Activated CD4-positive, CD25-positive, alpha-beta regulatory T cell treated with anti-CD3 and anti-CD28 coated beads, Interleukin-2, amount 50 U/mL, for 24 hours (primary cell): Measurements from ENCODE around the gene ADARB2.
"Not testable (repeated sequence)": the region's sequence is repeated elsewhere in the genome, so short reads cannot be mapped to it uniquely, and the experiment has no call there.

Experiments used
- ATAC-seq, 2 donors: fragments of 150-1000 bp; cut with Tn5 transposase; one replicate each; pipeline ENCODE4 v1.10.0; 2021; ENCODE audit warnings: mild to moderate bottlenecking in 1 of 2, moderate library complexity in 1 of 2

The ADARB2 gene

DNA sequence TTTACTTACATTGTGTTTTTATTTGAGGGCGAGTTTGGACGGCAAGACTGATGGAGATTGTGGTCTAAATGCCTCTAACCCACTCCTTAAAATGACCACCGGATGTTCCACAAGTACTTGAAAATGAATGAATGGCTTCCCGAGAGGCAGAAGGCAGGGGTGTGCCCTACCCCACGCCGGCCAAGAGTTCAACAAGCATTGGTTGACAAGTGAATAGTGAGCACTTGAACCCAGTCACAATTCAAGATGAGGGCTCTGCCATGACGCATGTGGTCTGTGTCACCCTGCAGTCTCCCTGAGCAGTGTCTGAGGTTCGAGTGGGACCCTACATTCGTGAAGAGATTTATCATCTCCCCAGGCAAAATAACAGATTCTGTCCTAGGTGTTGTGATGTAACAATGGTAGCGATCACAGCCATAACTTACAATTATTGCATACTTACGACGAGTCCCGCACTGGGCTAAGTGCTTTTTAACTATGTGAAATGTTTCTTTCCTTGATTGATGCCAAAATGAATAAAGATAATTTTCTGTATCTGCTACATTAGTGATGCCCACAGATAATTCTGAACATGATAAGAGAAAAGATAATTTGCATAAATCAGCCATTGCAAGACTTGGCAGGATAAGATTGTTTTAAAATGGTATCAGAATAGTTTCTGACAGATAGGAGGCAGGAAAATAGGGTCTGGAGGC lies 375.8 kb downstream of the ADARB2 start:
- no peak for ATAC-seq

DNA sequence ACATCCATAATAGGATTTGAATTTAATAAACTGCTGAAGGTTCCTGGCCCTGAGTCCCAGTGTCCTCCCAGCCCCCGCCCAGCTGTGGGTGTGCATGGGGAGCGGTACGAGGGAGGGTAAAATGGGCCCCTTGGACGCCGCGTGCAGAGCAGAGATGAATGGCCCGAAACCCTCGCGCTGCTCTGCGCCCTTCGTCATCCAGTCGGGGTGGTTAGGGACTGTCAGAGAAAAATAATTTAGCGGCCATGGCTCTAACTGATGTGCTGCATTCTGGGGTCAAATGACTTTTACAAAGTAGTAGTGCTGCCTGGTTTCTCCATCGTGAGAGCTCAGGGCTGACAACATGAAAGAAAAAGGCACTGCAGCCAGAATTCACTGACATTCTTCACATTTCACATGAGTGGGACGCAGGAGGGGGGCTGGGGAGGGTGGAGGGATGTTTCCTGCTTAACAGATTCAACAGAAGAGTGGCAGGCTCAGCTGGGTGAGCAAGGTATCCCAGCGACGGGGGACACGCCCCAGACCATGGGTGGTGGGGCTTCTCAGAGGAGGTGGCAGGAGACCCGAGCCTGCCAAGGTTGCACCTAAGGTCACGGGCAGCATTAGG lies 376.7 kb downstream of the ADARB2 start:
- no peak for ATAC-seq

DNA sequence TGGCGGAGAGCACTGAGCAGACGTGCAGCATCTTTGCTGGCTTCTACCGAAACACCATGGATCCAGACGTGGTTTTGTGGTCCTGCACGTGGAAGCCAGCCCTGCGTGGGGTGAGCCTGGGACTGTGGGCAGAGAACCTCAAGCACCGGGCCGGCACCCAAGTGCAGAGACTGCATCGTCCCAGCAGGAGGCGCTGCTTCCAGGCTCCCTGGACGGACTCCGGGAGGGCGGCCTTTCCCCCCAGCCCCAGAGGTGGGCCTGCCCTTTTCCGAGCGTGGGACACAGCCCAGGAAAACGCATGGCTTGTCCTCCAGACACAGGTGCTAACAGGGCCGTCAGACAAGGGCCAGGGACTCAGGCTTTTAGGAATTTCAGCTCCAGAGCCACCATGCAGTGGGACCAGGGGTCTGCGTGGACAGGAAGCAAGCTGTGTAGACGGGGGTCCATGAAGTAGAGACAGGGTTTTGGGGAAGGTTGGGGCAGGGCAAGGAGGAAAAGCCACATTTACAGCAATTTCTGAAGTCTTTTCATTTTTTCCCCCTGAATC lies 377.2 kb downstream of the ADARB2 start:
- ATAC-seq, result no peak

DNA sequence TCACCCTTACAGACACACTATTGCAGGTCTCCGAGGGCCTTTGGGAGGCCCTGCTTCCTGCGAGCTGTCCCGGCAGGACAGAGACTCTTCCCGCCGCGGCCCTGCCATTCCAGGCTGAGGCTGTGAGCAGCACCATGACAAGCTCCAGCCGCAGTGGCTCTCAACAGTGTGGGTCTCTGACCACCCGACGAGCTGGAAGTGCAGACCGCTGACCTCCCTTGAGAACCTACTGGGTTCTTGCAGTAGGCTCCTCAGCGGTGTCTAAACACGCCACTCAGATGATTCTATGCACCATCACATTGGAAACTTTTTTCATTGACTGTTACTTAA lies 377.7 kb downstream of the ADARB2 start:
- no peak for ATAC-seq

DNA sequence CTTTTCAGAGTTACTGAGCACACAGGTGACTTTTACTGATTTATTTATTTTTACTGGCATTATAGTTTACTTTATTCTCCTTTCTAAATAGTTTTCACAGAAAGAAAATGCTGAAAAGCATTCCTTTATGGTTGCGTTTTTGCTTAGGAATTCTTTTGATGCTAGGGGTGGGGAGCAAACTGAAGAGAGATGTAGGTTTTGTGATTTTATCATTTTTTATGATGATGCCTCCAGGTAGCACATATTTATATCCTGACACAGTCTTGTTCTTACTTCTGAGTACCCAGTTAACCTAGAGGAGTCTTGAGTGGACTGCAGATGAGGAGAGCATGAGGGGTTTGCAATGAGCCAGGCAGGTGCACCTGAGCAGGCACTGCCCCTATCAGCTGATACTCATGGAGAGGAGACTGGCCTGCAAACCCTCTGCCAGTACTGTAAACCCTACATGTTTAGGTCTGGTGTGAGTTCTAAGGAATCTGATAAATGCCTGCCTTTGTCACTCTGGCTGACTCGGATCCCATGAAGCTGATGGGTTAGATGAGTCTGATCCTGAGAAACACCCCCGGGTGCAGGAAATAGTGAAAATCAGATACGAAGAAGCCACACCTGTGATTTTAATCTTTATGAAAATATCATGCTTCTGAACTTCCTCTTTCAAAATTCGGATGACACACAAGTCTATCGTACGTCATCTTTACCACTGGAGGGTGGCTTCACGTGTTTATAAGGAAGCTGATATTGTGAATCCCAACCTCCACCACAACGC lies 378.3 kb downstream of the ADARB2 start:
- peak; percentile 51 to 69 for ATAC-seq

DNA sequence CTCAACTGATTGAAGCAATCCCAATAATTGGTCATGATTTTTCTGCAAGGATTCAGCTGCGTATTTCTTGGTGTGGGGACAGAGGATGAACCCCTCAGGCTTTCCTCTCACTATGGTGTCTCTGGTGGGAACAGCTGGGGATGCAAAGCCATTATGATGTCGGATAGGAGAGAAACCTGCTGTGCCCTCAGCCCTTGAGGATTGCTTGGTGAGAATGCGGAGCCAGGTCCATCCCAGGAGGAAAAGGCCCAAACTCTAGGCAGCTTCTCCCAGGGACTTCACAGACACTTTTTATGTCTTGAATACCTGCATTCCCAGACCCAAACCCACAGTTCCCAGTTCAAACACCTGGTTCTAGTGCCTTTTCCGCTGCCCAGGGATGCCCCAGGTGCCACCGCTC lies 379.2 kb downstream of the ADARB2 start:
- no peak for ATAC-seq

DNA sequence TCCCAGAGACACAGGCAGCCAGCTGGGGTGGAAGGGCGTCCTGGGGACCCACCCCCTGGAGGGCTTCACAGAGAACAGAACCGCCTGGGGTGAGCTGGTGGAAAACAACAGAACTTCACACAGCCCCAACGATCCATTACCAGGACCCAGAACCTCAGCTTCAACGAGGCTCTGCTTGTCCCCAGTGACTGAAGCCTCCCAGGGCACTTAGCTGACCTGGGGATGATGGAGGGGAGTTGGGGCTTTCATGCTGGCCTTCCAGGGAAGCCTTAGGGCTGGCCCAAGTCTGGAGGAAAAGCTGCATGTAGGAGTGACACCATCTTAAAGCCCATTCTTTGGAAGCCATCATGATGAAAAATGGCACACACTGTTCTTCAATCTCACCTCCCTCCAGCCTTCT lies 381.0 kb downstream of the ADARB2 start:
- no peak for ATAC-seq

DNA sequence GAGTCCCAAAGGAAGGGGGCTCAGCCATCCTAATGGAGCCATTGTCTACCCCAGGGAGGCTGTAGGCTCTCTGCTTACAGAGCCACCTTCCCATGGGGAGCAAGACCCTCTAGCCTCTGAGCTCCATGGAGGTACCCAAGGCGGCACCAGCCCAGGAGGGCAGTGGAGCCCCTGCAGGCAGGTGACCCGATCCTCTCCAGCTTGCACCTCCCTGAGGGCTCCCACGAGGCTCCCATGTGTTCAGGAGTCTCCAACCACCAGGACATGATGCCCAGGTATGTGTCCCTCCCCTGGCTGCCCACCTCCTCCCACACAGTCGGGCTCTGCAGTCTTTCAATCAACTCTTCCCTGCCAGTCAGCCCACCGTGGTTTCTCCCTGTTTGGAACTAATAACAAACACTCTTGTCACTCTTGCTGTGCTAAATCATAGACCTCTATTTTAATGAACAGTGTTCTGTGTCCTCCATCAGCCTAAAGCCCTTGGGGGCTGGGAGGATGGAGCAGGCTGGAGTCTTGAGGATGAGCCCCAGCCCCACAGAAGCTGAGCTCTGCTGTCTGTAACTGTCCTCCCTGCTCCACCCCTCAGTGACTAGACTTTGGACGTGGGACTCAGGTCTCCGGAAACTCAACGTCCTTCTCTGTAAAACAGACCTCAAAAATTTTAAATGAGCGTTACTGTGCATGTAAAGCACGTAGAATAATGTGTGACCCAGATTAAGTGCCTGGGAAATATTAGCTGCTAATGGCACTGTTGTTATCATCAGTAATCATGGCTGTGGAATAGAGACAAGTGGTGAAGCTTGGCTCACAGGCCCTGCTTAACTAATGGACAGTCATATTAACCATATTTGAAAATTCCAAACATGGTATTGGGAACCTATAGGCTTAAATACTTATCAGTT lies 382.3 kb downstream of the ADARB2 start:
- ATAC-seq, result no peak

DNA sequence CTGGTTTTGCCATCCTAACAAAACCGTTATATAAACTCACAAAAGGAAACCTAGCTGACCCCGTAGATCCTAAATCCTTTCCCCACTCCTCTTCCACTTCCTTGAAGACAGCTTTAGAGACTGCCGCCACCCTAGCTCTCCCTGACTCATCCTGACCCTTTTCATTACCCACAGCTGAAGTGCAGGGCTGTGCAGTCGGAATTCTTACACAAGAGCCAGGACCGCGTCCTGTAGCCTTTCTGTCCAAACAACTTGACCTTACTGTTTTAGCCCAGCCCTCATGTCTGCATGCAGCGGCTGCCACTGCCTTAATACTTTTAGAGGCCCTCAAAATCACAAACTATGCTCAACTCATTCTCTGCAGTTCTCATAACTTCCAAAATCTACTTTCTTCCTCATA lies 385.0 kb downstream of the ADARB2 start:
- not testable (repeated sequence) for ATAC-seq

DNA sequence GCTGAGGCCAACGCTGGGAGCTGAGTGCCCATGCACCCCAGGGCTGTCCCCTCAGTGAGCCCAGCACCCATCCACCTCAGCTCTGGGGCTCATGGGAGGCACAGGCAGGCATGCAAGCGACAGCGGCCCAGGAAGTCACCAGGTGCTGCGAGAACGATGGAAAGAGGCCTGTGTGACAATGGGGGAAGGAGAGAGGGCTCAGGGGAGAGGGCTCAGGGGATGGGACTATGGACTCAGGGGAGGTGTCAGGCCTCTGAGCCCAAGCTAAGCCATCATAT lies 388.6 kb downstream of the ADARB2 start:
- no peak for ATAC-seq

DNA sequence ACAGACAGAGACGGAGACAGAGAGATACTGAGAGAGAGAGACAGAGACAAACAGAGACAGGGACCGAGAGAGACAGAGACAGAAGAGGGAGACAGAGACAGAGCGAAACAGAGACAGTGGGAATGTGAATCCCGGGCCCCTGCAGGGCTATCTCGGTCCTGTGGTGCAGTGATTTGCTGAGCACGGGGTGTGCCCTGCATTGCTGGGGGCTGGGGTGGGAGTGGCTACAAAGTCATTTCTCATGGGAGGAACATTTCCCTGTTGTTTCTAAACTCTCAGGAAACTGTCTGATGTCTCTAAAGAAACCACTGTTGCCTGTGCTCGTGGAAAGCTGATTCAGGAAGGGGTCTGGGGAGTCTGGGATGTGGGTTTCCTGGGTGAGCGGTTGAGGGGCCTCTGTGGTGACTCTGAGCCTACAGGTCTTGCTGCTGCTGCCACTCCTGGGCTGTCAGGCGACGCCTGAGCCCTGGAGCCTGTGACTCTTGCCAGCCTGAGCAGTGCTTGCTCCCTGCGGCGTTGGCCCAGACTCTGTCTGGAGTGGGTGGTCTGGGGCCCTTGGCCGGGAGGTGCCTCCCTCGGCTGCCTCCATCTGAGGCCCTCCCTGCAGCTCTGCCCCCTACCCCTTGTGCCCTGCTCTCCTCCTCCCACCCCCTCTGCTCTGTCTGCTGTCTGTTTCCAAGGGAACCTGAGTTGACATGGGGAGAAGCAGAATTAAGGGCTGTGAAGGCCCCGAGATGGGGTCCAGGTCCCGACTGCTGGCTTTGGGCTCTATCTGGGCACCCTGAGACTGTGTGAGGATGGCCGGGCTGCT lies 389.2 kb downstream of the ADARB2 start:
- ATAC-seq, result no peak

DNA sequence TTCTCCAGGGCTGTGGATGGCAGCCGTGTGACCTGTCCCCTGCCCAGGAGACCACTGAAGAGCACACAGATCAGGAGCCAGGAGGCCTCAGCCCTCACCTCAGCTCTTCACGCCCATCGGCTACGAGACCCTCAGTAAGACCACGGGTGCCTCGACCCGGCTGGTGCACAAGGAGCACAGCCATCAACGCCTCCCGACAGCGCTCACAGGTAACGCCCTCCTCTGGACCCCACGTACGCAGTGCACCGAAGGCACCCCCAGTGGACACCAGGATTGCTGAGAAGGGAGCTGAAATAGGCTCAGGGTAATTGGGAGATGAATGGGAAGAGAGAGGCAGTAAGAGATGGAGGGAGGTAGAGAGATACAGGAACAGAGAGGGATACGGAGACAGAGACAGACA lies 389.8 kb downstream of the ADARB2 start:
- ATAC-seq, result no peak

DNA sequence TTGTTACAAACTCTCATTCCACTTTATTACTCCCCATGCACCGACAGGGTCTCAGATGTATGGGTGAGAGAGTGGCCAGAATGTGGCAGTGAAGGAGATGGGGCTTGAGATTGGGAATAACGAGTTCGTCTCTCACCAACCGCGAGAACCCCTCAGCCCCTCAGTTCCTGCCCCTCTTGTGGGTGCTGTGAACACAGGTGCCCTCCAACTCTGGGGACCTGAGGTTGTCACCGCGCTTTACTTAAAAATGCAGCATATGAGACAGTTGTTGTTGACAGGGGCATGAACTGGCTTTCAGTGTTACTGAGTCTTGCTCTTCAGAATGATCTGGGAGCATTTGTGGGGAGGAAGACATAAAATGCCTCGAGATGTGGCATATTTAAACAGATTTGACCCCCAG lies 391.1 kb downstream of the ADARB2 start:
- no peak for ATAC-seq

DNA sequence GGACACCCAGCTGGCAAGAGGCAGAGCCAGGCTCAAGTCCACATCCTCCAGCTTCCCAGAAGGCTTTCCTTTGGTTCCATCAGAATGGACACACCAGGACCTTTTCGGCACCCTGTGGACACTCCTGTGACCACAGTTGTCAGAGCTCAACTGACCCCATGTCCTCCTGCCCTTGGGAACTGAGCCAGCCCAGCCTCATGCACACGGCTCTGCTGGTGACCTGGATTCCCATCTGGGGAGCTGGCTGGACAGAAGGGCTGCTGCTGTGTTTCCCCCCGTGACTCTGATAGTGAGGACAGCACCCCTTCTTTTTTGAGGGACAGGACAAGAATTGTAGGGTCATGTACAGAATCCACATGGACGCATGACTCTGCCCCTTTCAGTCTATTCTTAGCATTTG lies 392.0 kb downstream of the ADARB2 start:
- ATAC-seq, result no peak

DNA sequence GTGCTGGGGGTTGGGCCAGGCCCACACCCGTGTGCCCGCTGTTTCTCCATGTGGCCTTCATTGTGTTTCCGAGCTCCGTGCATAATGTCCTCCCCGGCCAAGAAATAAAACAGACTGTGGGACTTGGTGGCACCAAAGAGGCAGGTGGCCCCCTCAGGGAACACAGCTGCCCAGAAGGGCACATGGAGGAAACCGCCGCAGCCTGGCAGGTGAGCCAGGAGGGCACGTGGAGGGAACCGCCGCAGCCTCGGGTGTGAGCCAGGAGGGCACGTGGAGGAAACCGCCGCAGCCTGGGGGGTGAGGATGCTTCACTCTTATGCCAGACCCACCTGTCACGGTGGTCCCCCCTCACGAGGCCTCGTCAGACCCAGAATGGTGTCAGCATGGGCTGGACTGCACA lies 392.5 kb downstream of the ADARB2 start:
- no peak for ATAC-seq

DNA sequence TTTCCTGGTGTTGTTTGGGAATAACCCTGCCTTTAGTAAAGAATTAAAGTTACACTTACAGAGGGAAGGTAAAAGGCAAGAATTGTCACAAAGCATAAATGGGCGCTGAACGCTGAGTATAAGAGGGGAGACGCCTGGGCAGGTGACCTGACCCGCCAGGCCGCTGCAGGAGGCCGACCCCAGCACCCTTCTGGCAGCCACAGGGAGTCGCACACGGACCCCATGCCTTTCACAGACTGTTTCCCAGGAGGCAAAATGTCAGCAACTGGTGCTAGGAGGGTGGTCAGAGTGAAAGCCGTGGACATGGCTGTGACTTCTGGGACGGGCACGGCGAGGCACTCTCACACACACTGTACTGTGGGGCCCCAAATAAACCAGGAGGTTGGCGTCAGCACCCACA lies 392.9 kb downstream of the ADARB2 start:
- no peak for ATAC-seq

DNA sequence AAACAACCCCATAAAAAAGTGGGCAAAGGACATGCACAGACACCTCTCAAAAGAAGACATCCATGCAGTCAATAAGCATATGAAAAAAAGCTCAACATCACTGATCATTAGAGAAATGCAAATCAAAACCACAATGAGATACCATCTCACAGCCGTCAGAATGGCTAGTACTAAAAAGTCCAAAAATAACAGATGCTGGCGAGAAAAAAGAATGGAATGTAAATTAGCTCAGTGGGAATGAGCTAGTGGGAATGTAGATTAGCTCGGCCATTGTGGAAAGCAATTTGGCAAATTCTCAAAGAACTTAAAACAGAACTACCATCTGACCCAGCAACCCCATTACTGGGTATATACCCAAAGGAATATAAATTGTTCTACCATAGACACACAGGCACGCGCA lies 394.1 kb downstream of the ADARB2 start:
- no peak for ATAC-seq

DNA sequence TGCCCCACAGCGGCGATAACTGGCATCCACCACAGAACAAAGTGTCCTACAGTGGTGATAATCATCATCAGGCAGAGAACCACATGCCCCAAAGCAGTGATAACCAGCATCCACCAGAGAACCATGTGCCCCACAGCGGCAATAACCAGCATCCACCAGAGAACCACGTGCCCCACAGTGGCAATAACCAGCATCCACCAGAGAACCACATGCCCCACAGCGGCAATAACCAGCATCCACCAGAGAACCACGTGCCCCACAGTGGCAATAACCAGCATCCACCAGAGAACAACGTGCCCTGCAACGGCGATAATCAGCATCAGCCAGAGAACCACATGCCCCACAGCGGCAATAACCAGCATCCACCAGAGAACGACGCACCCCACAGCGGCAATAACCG lies 396.3 kb downstream of the ADARB2 start:
- not testable (repeated sequence) for ATAC-seq

DNA sequence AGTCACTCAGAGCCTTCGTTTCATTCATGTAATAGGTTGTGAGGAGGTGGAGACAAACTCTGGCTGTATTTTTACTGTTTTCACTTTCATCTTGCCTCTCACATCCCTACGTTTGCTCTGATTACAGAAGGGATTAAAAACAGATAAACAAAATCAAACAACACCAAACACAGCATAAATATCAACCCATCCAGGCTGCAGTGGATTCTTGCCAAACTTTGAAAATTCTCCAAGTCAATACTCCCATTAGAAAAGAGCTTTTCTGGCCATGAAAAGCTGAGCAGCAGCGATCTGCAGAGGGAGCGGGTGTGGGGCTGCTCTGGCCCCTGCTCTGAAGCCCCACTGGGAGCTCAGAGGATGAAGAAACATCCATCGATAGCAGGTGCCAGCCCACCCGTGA lies 397.9 kb downstream of the ADARB2 start:
- no peak for ATAC-seq

DNA sequence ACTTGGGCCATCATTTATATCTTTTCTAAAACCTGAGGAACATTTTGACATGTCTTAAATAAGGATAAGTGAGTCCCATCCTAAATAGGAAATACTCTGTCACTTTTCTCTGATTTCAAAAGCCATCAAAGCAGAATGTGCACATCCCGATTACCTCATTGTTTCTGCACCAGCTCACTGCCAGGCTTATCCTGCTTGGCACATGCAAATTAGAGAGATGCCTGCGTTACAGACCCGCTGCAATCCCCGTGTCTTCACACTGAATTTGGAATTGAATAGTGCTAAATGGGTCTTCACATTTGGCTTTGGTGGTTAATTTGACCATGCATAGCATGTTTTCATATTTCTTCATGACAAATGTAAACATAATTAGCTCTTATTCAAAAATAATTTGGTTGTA lies 401.7 kb downstream of the ADARB2 start:
- ATAC-seq, result no peak

DNA sequence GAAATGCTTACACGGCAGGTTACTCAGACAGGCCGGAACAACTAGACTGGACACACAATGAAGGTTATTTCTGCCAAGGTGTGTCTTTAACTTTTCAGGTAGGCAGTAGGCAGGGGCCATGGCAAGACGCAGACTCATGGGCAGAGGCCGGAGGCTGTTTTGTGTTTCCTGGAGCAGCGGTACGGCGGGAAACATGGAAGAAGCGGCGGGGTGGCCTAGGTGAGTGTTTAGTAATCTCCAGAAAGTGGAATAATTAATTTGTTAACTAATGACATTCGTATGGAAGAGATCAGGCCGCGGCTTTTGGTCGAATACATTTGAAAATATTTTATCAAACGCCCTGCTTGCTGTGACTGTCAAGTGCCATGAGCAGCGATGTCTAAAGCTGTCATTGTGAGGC lies 403.3 kb downstream of the ADARB2 start:
- ATAC-seq, result no peak

DNA sequence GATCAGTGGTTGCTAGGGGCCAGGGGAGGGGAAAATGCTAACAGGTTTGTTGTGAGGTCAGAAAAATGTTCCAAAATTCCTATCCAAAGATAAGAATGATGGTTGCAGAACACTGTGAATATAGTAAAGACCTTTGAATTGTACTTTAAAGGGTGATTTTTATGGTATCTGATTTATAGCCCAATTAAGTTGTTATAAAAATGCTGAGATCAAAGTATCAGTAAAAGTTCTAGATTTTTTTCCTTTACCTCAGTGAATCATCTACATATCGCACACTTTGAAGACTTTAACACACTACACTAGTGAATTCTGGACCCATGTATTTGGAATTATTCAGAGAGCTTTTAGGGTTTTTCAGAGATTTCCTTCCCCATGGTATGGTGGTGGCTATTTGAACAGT lies 405.8 kb downstream of the ADARB2 start:
- no peak for ATAC-seq
